RWPE1 (cell line): ENCODE measurements around the gene ACP6.

Source experiments
- CTCF ChIA-PET: fragments of 350-600 bp; sonication (Branson Sonifier 250); formaldehyde crosslinking; extraction: SDS; loops from one replicate; lab custom pipeline; 2021; lab: Yijun Ruan, JAX
- POLR2A ChIA-PET: fragments of 400-600 bp; formaldehyde crosslinking; extraction: SDS; loops from one replicate; lab custom pipeline; 2020; ENCODE audit warnings: antibody characterized with exemption; ENCODE audit not compliant: low non-redundant PET; lab: Yijun Ruan, JAX
- DNase-seq: peaks from one replicate; pipeline ENCODE4 v3.0.0; 2012; ENCODE audit warnings: low spot score
- H3K27ac ChIP-seq: fragments of 450-650 bp; 2 replicates; pipeline ENCODE4 v1.5.1; 2017
- TF ChIP-seq, protein P1 (sequence below): fragments of 450-650 bp; conservative IDR thresholded peaks from 2 replicates; pipeline ENCODE4 v1.5.1; 2017; ENCODE audit warnings: low read depth, mild to moderate bottlenecking

Gene ACP6

DNA sequence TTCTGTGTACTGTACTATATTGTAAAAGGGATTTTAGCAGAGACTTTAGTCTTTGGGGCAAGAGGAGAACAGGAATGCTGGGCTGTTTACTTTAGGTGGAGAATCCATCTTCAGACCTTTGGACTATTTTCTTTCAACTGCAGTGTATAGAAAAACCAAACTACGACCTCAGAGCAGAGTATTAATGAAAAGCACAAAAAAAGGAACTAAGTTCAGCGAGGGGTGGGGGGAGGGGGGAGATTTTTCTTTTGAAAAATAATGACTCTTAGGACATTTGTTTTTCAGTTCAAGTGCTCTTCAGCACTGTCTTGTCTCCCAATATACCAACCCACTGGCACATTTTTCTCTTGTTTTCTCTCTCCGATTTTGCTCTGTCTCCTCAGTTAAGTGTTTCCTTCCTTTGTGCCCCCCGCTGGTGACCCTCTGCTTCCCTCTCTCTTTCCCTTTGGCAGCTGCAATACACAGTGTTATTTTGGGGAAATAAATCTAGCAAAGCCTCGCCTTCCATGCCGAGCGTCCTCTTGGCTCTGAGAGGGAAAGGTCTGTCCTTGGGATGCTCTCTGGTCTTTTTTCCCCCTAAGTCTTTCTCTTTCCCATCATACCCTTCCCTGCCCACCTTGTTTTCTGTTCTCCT, 44.8 kb downstream of the ACP6 start:
- DNase-seq = no peak
- H3K27ac ChIP-seq = no peak overlapping the region
- ChIA-PET POLR2A (no interaction called here), CTCF (interaction anchor here (0.7 kb wide), 1 partner anchor 8 kb away, joined by 4 read pairs; no protein-coding TSS in a partner anchor)
- TF ChIP-seq, protein P1, sequence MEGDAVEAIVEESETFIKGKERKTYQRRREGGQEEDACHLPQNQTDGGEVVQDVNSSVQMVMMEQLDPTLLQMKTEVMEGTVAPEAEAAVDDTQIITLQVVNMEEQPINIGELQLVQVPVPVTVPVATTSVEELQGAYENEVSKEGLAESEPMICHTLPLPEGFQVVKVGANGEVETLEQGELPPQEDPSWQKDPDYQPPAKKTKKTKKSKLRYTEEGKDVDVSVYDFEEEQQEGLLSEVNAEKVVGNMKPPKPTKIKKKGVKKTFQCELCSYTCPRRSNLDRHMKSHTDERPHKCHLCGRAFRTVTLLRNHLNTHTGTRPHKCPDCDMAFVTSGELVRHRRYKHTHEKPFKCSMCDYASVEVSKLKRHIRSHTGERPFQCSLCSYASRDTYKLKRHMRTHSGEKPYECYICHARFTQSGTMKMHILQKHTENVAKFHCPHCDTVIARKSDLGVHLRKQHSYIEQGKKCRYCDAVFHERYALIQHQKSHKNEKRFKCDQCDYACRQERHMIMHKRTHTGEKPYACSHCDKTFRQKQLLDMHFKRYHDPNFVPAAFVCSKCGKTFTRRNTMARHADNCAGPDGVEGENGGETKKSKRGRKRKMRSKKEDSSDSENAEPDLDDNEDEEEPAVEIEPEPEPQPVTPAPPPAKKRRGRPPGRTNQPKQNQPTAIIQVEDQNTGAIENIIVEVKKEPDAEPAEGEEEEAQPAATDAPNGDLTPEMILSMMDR = no peak

DNA sequence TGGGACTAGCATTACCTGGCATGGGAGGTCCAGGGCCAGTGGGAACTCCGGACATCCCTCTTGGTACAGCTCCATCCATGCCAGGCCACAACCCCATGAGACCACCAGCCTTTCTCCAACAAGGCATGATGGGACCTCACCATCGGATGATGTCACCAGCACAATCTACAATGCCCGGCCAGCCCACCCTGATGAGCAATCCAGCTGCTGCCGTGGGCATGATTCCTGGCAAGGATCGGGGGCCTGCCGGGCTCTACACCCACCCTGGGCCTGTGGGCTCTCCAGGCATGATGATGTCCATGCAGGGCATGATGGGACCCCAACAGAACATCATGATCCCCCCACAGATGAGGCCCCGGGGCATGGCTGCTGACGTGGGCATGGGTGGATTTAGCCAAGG, 45.8 kb downstream of the ACP6 start:
- ChIA-PET CTCF (no interaction called here), POLR2A (no interaction called here)
- no peak overlapping the region for H3K27ac ChIP-seq
- TF ChIP-seq, protein P1 = no peak
- no peak for DNase-seq

DNA sequence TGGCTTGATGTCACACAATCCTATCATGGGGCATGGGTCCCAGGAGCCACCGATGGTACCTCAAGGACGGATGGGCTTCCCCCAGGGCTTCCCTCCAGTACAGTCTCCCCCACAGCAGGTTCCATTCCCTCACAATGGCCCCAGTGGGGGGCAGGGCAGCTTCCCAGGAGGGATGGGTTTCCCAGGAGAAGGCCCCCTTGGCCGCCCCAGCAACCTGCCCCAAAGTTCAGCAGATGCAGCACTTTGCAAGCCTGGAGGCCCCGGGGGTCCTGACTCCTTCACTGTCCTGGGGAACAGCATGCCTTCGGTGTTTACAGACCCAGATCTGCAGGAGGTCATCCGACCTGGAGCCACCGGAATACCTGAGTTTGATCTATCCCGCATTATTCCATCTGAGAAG, 46.3 kb downstream of the ACP6 start:
- CTCF ChIA-PET = no interaction called here
- no peak for DNase-seq
- no peak overlapping the region for H3K27ac ChIP-seq
- TF ChIP-seq, protein P1 = no peak
- POLR2A ChIA-PET = no interaction called here

DNA sequence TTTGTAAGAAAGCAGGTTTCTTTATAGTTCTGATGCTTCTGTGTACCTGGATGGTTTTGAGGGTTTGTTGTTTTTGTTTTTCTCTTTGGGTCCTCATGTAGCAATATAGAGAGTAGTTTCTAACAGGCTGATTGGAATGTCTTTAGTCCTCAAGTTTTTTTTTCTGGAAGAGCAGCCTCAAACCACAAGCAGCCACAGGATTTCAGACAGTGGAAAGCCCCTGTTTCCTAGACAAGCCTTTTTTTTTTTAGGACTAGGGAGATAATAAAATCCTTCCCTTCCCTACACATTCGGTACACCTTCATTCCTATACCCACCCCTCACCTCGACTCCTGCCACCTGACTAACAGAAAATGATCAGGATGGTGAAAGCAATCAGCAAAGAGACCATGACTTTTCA, 47.6 kb downstream of the ACP6 start:
- no peak overlapping the region for H3K27ac ChIP-seq
- POLR2A ChIA-PET = no interaction called here
- CTCF ChIA-PET = no interaction called here
- TF ChIP-seq, protein P1 = no peak
- DNase-seq = no peak

DNA sequence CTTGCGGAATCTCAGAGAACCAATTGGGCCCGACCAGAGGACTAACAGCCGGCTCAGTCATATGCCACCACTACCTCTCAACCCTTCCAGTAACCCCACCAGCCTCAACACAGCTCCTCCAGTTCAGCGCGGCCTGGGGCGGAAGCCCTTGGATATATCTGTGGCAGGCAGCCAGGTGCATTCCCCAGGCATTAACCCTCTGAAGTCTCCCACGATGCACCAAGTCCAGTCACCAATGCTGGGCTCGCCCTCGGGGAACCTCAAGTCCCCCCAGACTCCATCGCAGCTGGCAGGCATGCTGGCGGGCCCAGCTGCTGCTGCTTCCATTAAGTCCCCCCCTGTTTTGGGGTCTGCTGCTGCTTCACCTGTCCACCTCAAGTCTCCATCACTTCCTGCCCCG, 49.8 kb downstream of the ACP6 start:
- H3K27ac ChIP-seq = no peak overlapping the region
- no peak for DNase-seq
- CTCF ChIA-PET = no interaction called here
- POLR2A ChIA-PET = no interaction called here
- TF ChIP-seq, protein P1 = no peak

DNA sequence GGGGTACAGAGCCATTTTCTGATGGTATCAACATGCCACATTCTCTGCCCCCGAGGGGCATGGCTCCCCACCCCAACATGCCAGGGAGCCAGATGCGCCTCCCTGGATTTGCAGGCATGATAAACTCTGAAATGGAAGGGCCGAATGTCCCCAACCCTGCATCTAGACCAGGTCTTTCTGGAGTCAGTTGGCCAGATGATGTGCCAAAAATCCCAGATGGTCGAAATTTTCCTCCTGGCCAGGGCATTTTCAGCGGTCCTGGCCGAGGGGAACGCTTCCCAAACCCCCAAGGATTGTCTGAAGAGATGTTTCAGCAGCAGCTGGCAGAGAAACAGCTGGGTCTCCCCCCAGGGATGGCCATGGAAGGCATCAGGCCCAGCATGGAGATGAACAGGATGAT, 50.6 kb downstream of the ACP6 start:
- no peak overlapping the region for H3K27ac ChIP-seq
- POLR2A ChIA-PET = no interaction called here
- DNase-seq = no peak
- TF ChIP-seq, protein P1 = no peak
- CTCF ChIA-PET = no interaction called here
